K562 (cell line): ENCODE measurements around the gene ITSN2. TPM values are rescaled to one million over a fixed set of nuclear protein-coding genes. Genes with fewer than 3 reads are reported as not detected.

Source experiments
- CREB5 ChIP-seq: fragments of 250-450 bp; sonication (Bioruptor Pico); IDR thresholded peaks from 2 replicates; pipeline ENCODE4 v1.5.0; 2020; ENCODE audit warnings: mild to moderate bottlenecking
- EP300 ChIP-seq: IDR thresholded peaks from 2 replicates; pipeline ENCODE4 v1.6.1; 2012; ENCODE audit warnings: low read length, improper control_type of control experiment
- ETS2 ChIP-seq: IDR thresholded peaks from 2 replicates; pipeline ENCODE4 v1.6.1; 2016; ENCODE audit warnings: borderline replicate concordance, missing genetic modification characterization, mild to moderate bottlenecking, moderate library complexity, missing compliant biosample characterization; ENCODE audit not compliant: poor library complexity, severe bottlenecking
- NCOA1 ChIP-seq: fragments of 450-650 bp; IDR thresholded peaks from 2 replicates; pipeline ENCODE4 v1.6.1; 2016; ENCODE audit warnings: low read depth
- NFRKB ChIP-seq: fragments of 450-650 bp; IDR thresholded peaks from 2 replicates; pipeline ENCODE4 v1.6.1; 2016; ENCODE audit warnings: low read depth
- NR2C1 ChIP-seq, 2 experiments: fragments of 450-650 bp; IDR thresholded peaks; 2 replicates each; pipeline ENCODE4 v1.6.1; 2017; ENCODE audit warnings: mild to moderate bottlenecking in 2 of 2, antibody characterized with exemption in 1 of 2, inconsistent platforms in 1 of 2, missing compliant biosample characterization in 1 of 2, missing genetic modification characterization in 1 of 2
- NR2F6 ChIP-seq: fragments of 450-650 bp; formaldehyde crosslinking; IDR thresholded peaks from 2 replicates; pipeline ENCODE4 v1.4.0; 2020; ENCODE audit warnings: mild to moderate bottlenecking
- NRF1 ChIP-seq, 2 experiments: fragments of 450-650 bp; IDR thresholded peaks in 1 of 2; conservative IDR thresholded peaks in 1 of 2; 2 replicates each; pipeline ENCODE4 v1.6.1; 2014; ENCODE audit warnings: mild to moderate bottlenecking in 2 of 2
- PHTF2 ChIP-seq: fragments of 250-450 bp; sonication (Bioruptor Pico); IDR thresholded peaks from 2 replicates; pipeline ENCODE4 v1.5.0; 2021; ENCODE audit warnings: mild to moderate bottlenecking
- POLR3G ChIP-seq: IDR thresholded peaks from 2 replicates; pipeline ENCODE4 v1.6.1; 2011; ENCODE audit not compliant: insufficient read length, insufficient replicate concordance; ENCODE audit errors: extremely low read depth
- SAP30 ChIP-seq: fragments of 200-600 bp; sonication (generic); IDR thresholded peaks from 2 replicates; pipeline ENCODE4 v1.6.1; 2012; ENCODE audit warnings: borderline replicate concordance, low read depth, mild to moderate bottlenecking, moderate library complexity, low read length, control low read depth, inconsistent platforms; ENCODE audit not compliant: insufficient read depth, poor library complexity, severe bottlenecking
- SMAD2 ChIP-seq: fragments of 150-350 bp; IDR thresholded peaks from 2 replicates; pipeline ENCODE4 v1.6.1; 2014; ENCODE audit warnings: low read depth, mild to moderate bottlenecking, low read length
- ZBTB40 ChIP-seq, 2 experiments: fragments of 450-650 bp in 1 of 2; sonication (generic) in 1 of 2; formaldehyde crosslinking in 1 of 2; IDR thresholded peaks; 2 replicates each; pipeline versions ENCODE4 v1.7.1 to v1.9.0; 2016 to 2022; ENCODE audit warnings: inconsistent platforms in 1 of 2, mild to moderate bottlenecking in 1 of 2, missing genetic modification reagents in 1 of 2
- ZNF280A ChIP-seq: fragments of 450-650 bp; IDR thresholded peaks from 2 replicates; pipeline ENCODE4 v1.6.1; 2018; ENCODE audit warnings: mild to moderate bottlenecking, low read depth; ENCODE audit not compliant: partially characterized antibody
- polyA plus RNA-seq, 8 experiments: library from polyadenylated mRNA; depleted of rRNA in 4 of 8; stranded (reverse) in 5 of 8; unstranded in 3 of 8; fragments of >200 nt; fragmentation: Nextera tagmentation in 2 of 8; fragmentation: Illumina TruSeq in 1 of 8; extraction: Ambion mirVana in 2 of 8; extraction: Trizol in 1 of 8; gene quantifications; 2 replicates each; pipeline versions ENCODE4 v1.2.1 to v1.2.3, GENCODE V29; 2011 to 2014; ENCODE audit warnings: inconsistent platforms in 1 of 8, missing spikeins in 1 of 8
- total RNA-seq, 7 experiments: library from RNA; depleted of rRNA in 6 of 7; stranded (reverse); fragments of >200 nt in 6 of 7; fragmentation: Illumina TruSeq in 2 of 7; extraction: Trizol in 2 of 7; gene quantifications; 2 replicates each; pipeline versions ENCODE4 v1.2.1 to v1.2.3, GENCODE V29; 2011 to 2021; ENCODE audit warnings: low replicate concordance in 1 of 7

Gene ITSN2
- total and polyA plus RNA-seq, 9 of the 15 experiments (the other 6 are each of a cell fraction or from before 2014, with no cell fraction given) = 6.6 to 19.9 (median 15.2) TPM

GRCh38 chr2:24253303-24253919 lies 106.9 kb downstream of the ITSN2 start (continued):
- TF ChIP-seq SAP30 (no peak), NR2F6 (CRISPR knock-in tag) (no peak), ZBTB40 (IDR thresholded peaks at IDR 0.05) (peak; percentile 43; the same call in 1 of the 2 replicates), ZBTB40 (CRISPR knock-in tag; IDR thresholded peaks at IDR 0.05) (no peak), PHTF2 (CRISPR knock-in tag) (no peak), NFRKB (peak; percentile 83), NRF1 (conservative IDR thresholded peaks at IDR 0.05 in 1 of 2, IDR thresholded peaks at IDR 0.05 in 1 of 2) (no peak), NR2C1 (IDR thresholded peaks at IDR 0.05) (peak; percentile 28; the same call in 1 of the 2 replicates), NR2C1 (tag; IDR thresholded peaks at IDR 0.05) (0 out of 2 replicates have a peak, but pooled peaks have one; percentile 26), ZNF280A (no peak), POLR3G (no peak), SMAD2 (no peak), ETS2 (tag) (no peak), NCOA1 (no peak; the same call in 1 of the 2 replicates), EP300 (peak; percentile 82), CREB5 (CRISPR knock-in tag) (no peak)
